ENCODE data around the gene GORAB.
A peak's percentile ranks its signal among the peaks of the same experiment; 100 is the strongest.

Gene GORAB, protein sequence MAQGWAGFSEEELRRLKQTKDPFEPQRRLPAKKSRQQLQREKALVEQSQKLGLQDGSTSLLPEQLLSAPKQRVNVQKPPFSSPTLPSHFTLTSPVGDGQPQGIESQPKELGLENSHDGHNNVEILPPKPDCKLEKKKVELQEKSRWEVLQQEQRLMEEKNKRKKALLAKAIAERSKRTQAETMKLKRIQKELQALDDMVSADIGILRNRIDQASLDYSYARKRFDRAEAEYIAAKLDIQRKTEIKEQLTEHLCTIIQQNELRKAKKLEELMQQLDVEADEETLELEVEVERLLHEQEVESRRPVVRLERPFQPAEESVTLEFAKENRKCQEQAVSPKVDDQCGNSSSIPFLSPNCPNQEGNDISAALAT

DNA sequence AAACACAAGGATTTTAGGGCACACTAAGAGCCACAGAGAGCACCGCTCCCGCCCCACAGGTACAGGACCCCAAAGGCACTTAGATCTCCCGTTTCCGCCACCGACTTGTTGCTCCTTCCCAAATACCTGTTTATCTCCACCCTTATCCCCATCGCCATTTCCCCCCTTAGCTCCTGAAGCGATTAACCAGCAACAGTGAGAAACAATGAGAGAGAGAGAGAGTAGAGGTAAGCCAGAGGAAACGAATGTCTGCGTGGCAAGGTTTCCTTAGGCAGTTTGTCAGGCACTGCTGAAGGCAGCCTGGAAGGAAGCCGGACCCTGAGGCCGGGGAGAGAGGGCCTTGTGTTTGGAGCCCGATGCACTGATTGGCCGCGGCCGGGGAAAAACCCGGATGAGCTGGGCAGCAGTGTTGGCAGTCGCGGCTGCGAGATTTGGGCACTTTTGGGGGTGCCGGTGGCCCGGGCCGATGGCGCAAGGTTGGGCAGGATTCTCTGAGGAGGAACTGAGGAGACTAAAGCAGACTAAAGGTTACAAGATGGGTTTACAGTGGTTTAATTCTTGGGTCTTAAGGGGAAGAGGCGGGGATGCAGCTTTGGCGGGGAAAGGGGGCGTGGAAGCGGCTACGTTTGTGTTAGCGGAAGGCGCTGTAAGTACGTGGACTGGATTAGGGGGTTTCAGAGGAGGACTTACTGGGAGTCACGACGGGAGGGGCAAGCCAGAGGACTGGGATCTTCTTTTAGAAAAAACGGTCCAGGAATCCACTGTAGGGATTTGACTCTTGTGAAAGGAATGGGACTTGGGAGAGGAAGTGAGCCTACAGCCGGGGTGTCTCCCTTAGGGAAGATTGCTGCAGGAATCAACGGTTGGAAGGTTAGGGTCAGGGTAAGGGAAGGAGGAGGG, at the start of gene GORAB:
TSS of gene GORAB (plus strand) at position 409 of the 900 bp plus-strand sequence. CDS start at position 467, 58 bp downstream.
- H3K4me1 ChIP-seq: peaks cover 9% of the 10 kb centered on the region
- DNase-seq (ENCODE audit: low spot score in 2 of 2): peak; percentile 89 to 92
- in situ Hi-C loops (cut with MboI; ENCODE audit: low sequenced_read_pairs): no loop called here

DNA sequence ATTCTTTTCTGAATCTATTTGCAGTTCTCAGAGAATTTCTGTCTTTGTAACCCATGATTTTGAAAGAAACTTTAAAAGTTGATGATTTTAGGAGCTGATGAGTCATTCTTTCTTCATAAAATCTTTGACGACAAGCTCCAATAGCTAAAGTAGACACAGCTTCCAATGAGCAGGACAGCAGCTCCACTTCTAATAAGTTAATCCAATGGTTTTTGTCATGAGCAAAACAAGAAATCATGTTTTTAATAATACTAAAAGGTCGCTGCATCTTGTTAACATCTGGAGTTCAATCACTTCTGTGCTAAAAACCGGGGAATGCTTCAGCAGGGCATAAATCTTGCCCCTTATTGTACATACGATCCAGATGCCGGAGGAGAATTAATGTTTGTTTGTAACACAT, 48.9 kb upstream of the GORAB start:
- Histone ChIP-seq H3K4me1 (peaks cover 2% of the 10 kb centered on the region; the same call in 1 of the 2 replicates), H3K27me3 (ENCODE audit: low read depth) (no peaks in the 10 kb centered on the region), H3K36me3 (replicated peaks) (no peaks in the 10 kb centered on the region), H3K4me3 (no peak overlapping the region), H3K9me3 (no peaks in the 10 kb centered on the region)
- in situ Hi-C loops (cut with MboI; ENCODE audit: low sequenced_read_pairs): no loop called here
- no peak for DNase-seq (ENCODE audit: low spot score in 2 of 2)

More for the DNA sequence above, at the start of gene GORAB:
- no peaks in the 10 kb centered on the region for H3K27me3 ChIP-seq (ENCODE audit: low read depth)
- peak within 1 kb of the TSS; percentile 61 for H3K4me3 ChIP-seq
- peaks cover 10% of the 10 kb centered on the region for H3K36me3 ChIP-seq (replicated peaks)
- no peaks in the 10 kb centered on the region for H3K9me3 ChIP-seq

- peak in 1 of 2 experiments; percentile 38 for DNase-seq (ENCODE audit: low spot score in 2 of 2)
- Histone ChIP-seq H3K36me3 (replicated peaks) (no peaks in the 10 kb centered on the region), H3K4me3 (no peak overlapping the region), H3K9me3 (no peaks in the 10 kb centered on the region), H3K4me1 (peaks cover 2% of the 10 kb centered on the region; the same call in 1 of the 2 replicates), H3K27me3 (ENCODE audit: low read depth) (no peaks in the 10 kb centered on the region)
- in situ Hi-C loops (cut with MboI; ENCODE audit: low sequenced_read_pairs): no loop called here
These were observed 44.5 kb upstream of the GORAB start for GRCh38 chr1:170487503-170487902.

DNA sequence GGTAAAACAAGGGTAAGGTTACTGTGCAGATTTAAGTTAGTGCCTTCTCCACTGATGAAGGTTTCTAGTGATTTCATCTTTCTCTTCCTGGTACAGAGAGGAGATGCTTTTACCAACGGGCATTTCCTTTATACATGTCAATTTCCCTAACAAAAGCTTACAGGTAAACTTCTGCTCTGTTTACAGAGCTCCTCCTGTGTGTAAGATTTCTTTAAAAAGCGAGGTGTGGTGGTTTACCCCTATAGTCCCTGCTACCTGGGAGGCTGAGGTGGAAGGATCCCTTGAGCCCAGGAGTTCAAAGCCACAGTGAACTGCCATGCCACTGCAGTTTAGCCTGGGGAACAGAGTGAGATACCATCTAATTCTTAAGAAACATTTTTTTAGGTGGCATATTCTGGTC, 40.7 kb upstream of the GORAB start:
- in situ Hi-C loops (cut with MboI; ENCODE audit: low sequenced_read_pairs): no loop called here
- Histone ChIP-seq H3K4me1 (peaks cover 2% of the 10 kb centered on the region; the same call in 1 of the 2 replicates), H3K4me3 (no peak overlapping the region), H3K36me3 (replicated peaks) (no peaks in the 10 kb centered on the region), H3K9me3 (no peaks in the 10 kb centered on the region), H3K27me3 (ENCODE audit: low read depth) (no peaks in the 10 kb centered on the region)
- DNase-seq (ENCODE audit: low spot score in 2 of 2): no peak

- DNase-seq (ENCODE audit: low spot score in 2 of 2): no peak
- in situ Hi-C loops (cut with MboI; ENCODE audit: low sequenced_read_pairs): no loop called here
- no peaks in the 10 kb centered on the region for H3K27me3 ChIP-seq (ENCODE audit: low read depth)
- H3K4me3 ChIP-seq: no peak overlapping the region
- no peaks in the 10 kb centered on the region for H3K9me3 ChIP-seq
- H3K4me1 ChIP-seq: no peaks in the 10 kb centered on the region
- no peaks in the 10 kb centered on the region for H3K36me3 ChIP-seq (replicated peaks)
These were observed 37.6 kb upstream of the GORAB start for GRCh38 chr1:170494369-170494768.

GRCh38 chr1:170495006-170495405, 37.0 kb upstream of the GORAB start:
- no peaks in the 10 kb centered on the region for H3K36me3 ChIP-seq (replicated peaks)
- no peaks in the 10 kb centered on the region for H3K4me1 ChIP-seq
- no peak for DNase-seq (ENCODE audit: low spot score in 2 of 2)
- no peak overlapping the region for H3K4me3 ChIP-seq
- no peaks in the 10 kb centered on the region for H3K27me3 ChIP-seq (ENCODE audit: low read depth)
- no peaks in the 10 kb centered on the region for H3K9me3 ChIP-seq
- in situ Hi-C loops (cut with MboI; ENCODE audit: low sequenced_read_pairs): no loop called here

DNA sequence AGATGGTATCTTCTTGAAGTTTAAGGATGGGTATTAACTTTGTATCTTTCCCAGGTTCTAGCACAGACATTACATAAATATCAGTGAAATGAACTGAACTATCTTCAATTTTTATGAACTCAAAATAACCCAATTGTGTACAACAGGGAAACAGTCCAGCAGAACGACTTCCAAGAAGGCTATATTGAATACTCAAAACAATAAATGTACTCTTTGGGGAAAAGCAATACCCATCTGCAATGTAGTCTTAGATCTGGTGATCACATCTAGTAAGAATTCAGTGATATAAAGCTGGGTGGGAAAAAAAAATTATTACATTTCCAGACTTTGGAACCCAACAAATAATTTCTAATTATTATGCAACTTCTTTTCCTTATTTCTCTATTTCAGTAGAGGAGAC, 33.1 kb upstream of the GORAB start:
- DNase-seq (ENCODE audit: low spot score in 2 of 2): no peak
- in situ Hi-C loops (cut with MboI; ENCODE audit: low sequenced_read_pairs): no loop called here
- Histone ChIP-seq H3K4me3 (no peak overlapping the region), H3K27me3 (ENCODE audit: low read depth) (no peaks in the 10 kb centered on the region), H3K9me3 (no peaks in the 10 kb centered on the region), H3K4me1 (no peaks in the 10 kb centered on the region), H3K36me3 (replicated peaks) (no peaks in the 10 kb centered on the region)

GRCh38 chr1:170503665-170504064, 28.3 kb upstream of the GORAB start:
- Histone ChIP-seq H3K27me3 (ENCODE audit: low read depth) (no peaks in the 10 kb centered on the region), H3K9me3 (no peaks in the 10 kb centered on the region), H3K4me3 (no peak overlapping the region), H3K4me1 (no peaks in the 10 kb centered on the region), H3K36me3 (replicated peaks) (no peaks in the 10 kb centered on the region)
- DNase-seq (ENCODE audit: low spot score in 2 of 2): no peak
- in situ Hi-C loops (cut with MboI; ENCODE audit: low sequenced_read_pairs): no loop called here

- Histone ChIP-seq H3K27me3 (ENCODE audit: low read depth) (no peaks in the 10 kb centered on the region), H3K36me3 (replicated peaks) (no peaks in the 10 kb centered on the region), H3K4me1 (no peaks in the 10 kb centered on the region), H3K9me3 (no peaks in the 10 kb centered on the region), H3K4me3 (no peak overlapping the region)
- in situ Hi-C loops (cut with MboI; ENCODE audit: low sequenced_read_pairs): no loop called here
- DNase-seq (ENCODE audit: low spot score in 2 of 2): no peak
These were observed 21.8 kb upstream of the GORAB start for GRCh38 chr1:170510163-170510562.

DNA sequence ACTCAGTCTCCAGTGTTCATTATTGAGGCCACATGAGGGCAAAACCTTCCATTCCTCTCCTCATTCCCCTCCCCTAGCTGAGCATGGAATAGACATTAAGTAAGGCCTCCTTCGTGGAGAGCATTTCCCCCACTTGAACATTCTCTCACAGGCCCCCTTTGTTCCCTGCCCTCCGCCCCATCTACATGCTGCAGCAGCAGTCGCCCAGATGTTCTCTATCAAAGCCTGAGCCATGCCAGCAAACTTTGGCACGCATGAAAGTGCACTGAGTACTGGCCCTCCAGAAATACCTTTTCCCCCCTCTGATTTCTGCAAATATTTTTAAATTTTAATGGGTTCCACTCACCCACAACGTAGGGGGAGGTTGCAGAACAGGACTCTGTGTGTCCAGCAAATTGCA, 20.9 kb upstream of the GORAB start:
- DNase-seq (ENCODE audit: low spot score in 2 of 2): no peak
- in situ Hi-C loops (cut with MboI; ENCODE audit: low sequenced_read_pairs): no loop called here
- no peaks in the 10 kb centered on the region for H3K27me3 ChIP-seq (ENCODE audit: low read depth)
- no peak overlapping the region for H3K4me3 ChIP-seq
- H3K9me3 ChIP-seq: no peaks in the 10 kb centered on the region
- no peaks in the 10 kb centered on the region for H3K4me1 ChIP-seq
- H3K36me3 ChIP-seq (replicated peaks): no peaks in the 10 kb centered on the region

GRCh38 chr1:170513138-170513537, 18.8 kb upstream of the GORAB start:
- Histone ChIP-seq H3K27me3 (ENCODE audit: low read depth) (no peaks in the 10 kb centered on the region), H3K4me3 (no peak overlapping the region), H3K4me1 (peaks cover 1% of the 10 kb centered on the region; the same call in 1 of the 2 replicates), H3K36me3 (replicated peaks) (no peaks in the 10 kb centered on the region), H3K9me3 (no peaks in the 10 kb centered on the region)
- in situ Hi-C loops (cut with MboI; ENCODE audit: low sequenced_read_pairs): no loop called here
- DNase-seq (ENCODE audit: low spot score in 2 of 2): no peak

DNA sequence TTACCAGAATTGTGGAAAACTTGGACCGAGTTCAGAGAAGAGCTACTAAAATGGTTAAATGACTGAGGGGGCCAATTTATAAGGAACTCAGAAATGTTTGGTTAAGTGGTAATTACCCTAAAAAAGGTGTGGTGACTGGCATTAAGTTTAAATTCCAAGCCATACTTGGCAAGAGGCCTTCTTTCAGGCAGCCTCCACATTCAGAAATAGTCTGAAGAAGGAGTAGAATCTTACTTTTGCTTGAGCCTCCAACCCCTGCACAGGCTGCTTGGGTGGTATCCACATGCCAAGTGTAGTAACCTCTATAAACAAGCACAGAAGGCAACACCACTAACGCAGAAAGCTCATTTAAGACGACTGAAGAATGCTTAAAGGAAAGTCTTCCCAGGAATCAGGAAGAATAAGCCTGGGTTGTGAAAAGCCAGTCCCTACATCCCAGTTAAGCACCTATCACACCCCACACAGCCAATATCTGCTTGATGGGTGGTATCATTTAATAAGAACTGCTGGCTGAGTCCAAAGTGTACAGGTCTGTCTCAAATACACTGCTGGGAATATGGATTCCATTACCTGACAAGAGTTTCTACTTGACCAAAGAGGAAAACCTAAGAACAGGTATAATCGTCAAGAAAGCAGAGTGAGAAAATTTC, 13.7 kb upstream of the GORAB start:
- Histone ChIP-seq H3K4me3 (no peak overlapping the region), H3K9me3 (no peaks in the 10 kb centered on the region), H3K27me3 (ENCODE audit: low read depth) (no peaks in the 10 kb centered on the region), H3K4me1 (peaks cover 13% of the 10 kb centered on the region), H3K36me3 (replicated peaks) (no peaks in the 10 kb centered on the region)
- DNase-seq (ENCODE audit: low spot score in 2 of 2): no peak
- in situ Hi-C loops (cut with MboI; ENCODE audit: low sequenced_read_pairs): no loop called here

- peaks cover 13% of the 10 kb centered on the region for H3K4me1 ChIP-seq
- no peaks in the 10 kb centered on the region for H3K36me3 ChIP-seq (replicated peaks)
- in situ Hi-C loops (cut with MboI; ENCODE audit: low sequenced_read_pairs): no loop called here
- DNase-seq (ENCODE audit: low spot score in 2 of 2): peak; percentile 13 to 96
- no peak overlapping the region for H3K4me3 ChIP-seq
- H3K9me3 ChIP-seq: no peaks in the 10 kb centered on the region
- H3K27me3 ChIP-seq (ENCODE audit: low read depth): no peaks in the 10 kb centered on the region
These were observed 13.0 kb upstream of the GORAB start for GRCh38 chr1:170518965-170519364.

Data from HAP-1 (cell line).